HG02610 (cell line): Measurements from ENCODE around the gene BTK.
"Not testable (repeated sequence)": the region's sequence is repeated elsewhere in the genome, so short reads cannot be mapped to it uniquely, and the experiment has no call there.

Experiments used
- ATAC-seq: cut with Tn5 transposase; IDR thresholded peaks from one replicate; pipeline ENCODE4 v1.9.1; 2021; ENCODE audit warnings: mild to moderate bottlenecking, moderate library complexity; ENCODE audit not compliant: unreplicated experiment

The BTK gene

DNA sequence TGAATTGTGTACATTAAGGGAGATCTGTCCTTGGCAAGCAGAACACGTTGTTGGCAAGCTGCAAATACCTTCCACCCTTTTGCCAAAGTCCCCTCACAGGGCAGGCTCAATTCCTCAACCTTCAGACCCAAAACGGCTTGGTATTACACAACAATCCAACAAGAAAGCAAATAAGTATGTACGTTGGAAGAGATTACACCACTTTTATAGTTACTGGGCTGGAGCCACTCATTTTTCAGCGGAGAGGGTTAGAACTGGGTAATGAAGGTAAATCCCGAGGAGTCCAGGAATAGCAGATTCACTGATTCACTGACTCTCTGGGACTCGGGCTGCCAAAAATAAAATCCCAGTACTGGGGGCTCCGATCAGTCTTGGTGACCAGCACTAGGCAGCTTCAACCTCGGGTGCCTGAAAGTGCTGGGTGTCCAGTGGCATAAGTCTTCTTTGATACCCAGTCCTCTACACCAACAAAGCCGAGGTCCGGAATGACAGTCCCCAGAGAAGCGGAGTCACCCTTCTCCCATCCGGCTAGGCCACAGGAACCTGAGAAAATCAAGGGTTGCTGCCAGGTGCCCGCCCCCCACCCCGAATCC, 38.0 kb downstream of the BTK start:
- ATAC-seq: no peak

DNA sequence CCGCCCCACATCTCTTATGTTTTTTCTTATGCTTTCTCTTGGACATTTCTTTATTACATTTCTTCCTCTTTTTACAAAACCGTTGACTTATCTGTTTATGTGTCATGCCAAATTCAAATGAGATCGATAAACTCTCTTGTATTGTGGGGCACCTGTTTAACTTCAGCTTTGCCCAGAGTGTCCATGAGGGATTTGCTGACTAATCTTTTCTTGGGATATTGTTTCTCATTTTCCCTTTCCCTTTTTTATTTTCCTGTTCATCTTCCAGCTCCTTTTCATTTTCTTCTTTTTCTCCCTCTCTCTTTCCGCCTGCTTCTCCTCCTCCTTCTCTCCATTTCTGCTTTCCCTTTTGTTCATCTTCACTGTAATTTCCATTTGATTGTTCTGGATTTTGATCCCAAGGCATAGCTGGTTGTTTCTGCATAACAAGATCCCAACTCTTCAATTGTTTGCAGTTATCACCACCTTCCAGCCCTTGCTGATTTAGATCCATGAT, 48.2 kb downstream of the BTK start:
- ATAC-seq: no peak

DNA sequence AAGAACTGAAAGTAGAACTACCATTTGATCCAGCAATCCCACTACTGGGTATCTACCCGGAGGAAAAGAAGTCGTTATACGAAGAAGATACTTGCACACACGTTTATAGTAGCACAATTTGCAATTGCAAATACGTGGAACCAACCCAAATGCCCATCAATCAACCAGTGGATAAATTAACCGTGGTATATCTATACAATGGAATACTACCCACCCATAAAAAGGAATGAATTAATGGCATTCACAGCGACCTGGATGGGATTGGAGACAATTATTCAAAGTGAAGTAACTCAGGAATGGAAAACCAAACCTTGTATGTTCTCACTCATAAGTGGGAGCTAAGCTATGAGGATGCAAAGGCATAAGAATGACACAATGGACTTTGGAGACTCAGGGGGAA, 51.7 kb downstream of the BTK start:
- ATAC-seq: not testable (repeated sequence)

DNA sequence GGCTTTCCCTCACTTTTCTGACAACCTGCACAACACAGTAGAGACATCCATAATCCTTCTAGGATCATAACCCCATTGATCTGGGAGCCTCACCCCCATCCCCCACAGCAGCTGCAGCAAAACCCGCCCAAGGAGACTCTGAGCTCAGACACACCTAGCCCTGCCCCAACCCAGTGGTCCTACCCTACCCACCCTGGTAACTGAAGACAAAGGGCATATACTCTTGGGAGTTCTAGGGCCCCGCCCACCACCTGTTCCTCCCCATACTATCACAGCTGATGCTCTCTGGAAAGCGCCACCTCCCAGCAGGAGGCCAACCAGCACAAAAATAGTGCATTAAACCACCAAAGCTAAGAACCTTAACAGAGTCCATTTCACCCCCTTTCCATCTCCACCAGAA, 59.4 kb downstream of the BTK start:
- not testable (repeated sequence) for ATAC-seq

DNA sequence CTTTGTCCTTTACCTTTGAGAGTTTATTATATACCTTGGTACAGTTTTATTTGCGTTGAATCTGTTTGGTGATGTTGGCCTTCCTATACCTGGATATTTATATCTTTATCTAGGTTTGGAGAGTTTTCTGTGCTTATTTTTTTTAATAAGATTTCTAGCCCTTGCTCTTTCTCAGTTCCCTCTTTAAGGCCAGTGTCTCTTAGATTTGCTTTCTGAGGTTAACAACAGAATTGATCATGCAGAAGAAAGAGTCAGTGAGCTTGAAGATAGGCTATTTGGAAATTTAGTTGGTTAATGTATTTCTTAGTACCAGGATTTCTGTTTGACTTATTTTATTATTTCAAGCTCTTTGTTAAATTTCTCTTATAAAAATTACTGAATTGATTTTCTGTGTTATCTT, 82.2 kb downstream of the BTK start:
- no peak for ATAC-seq
